Measurements from ENCODE around the gene APEH.

- TF ChIP-seq NONO (IDR thresholded peaks at IDR 0.05): no peak
- no peak for TF ChIP-seq NONO (CRISPR knock-in tag; conservative IDR thresholded peaks at IDR 0.05)
- TF ChIP-seq ZNF354B (CRISPR knock-in tag; IDR thresholded peaks at IDR 0.05): no peak
- no peak for TF ChIP-seq SOX6 (IDR thresholded peaks at IDR 0.05)
- TF ChIP-seq SOX6 (CRISPR knock-in tag; IDR thresholded peaks at IDR 0.05): no peak
- TF ChIP-seq EEA1 (CRISPR knock-in tag; IDR thresholded peaks at IDR 0.05; ENCODE audit: borderline replicate concordance): no peak
- TF ChIP-seq NAIF1 (CRISPR knock-in tag; IDR thresholded peaks at IDR 0.05; ENCODE audit: borderline replicate concordance): no peak
- TF ChIP-seq, protein P1, sequence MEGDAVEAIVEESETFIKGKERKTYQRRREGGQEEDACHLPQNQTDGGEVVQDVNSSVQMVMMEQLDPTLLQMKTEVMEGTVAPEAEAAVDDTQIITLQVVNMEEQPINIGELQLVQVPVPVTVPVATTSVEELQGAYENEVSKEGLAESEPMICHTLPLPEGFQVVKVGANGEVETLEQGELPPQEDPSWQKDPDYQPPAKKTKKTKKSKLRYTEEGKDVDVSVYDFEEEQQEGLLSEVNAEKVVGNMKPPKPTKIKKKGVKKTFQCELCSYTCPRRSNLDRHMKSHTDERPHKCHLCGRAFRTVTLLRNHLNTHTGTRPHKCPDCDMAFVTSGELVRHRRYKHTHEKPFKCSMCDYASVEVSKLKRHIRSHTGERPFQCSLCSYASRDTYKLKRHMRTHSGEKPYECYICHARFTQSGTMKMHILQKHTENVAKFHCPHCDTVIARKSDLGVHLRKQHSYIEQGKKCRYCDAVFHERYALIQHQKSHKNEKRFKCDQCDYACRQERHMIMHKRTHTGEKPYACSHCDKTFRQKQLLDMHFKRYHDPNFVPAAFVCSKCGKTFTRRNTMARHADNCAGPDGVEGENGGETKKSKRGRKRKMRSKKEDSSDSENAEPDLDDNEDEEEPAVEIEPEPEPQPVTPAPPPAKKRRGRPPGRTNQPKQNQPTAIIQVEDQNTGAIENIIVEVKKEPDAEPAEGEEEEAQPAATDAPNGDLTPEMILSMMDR (CRISPR knock-in tag; IDR thresholded peaks at IDR 0.05): no peak
- TF ChIP-seq NCOA1 (CRISPR knock-in tag; IDR thresholded peaks at IDR 0.05): no peak
- TF ChIP-seq ZBTB1 (CRISPR knock-in tag; IDR thresholded peaks at IDR 0.05; ENCODE audit: borderline replicate concordance): no peak
- no peak for TF ChIP-seq ZFY (CRISPR knock-in tag; IDR thresholded peaks at IDR 0.05)
- no peak for TF ChIP-seq NR3C1 (CRISPR knock-in tag; IDR thresholded peaks at IDR 0.05)
- no peak for TF ChIP-seq NBN (conservative IDR thresholded peaks at IDR 0.05)
Measured at GRCh38 chr3:49646236-49646635, 27.9 kb upstream of the APEH start.
